Measurements from ENCODE around the gene MAML2. TPM values are rescaled to one million over a fixed set of nuclear protein-coding genes. Genes with fewer than 3 reads are reported as not detected.

MAML2 gene
- total and polyA plus RNA-seq, 2 of the 8 experiments (the other 6 are each of a cell fraction or from before 2014, with no cell fraction given), result 3.8 to 6.6 TPM

DNA sequence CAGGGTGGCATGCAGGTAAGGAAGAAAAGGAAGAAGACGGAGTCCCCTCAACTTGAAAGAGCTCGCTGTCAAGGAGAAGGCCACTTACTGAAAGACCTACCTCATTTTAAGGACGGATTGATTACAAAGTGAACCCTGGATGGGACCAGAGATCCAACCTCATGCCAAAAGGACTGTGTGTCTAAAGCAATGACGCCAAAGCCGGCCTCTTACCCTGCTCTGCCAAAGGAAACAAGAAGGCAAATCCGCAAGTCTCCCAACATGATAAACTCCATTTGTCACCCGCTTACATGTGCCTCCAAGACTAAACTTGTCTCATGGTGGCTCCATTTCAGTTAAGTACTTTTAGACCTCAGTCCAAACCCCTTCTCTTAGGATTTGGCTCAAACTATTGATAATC is 270.4 kb downstream of the MAML2 start (continued):
- TF ChIP-seq ZNF274 (IDR thresholded peaks at IDR 0.05; ENCODE audit: borderline replicate concordance, extremely low read depth, low read length), result no peak
